GM12875 (cell line): Measurements from ENCODE around the gene HOXC13.

ENCODE experiments used
- H3K4me3 ChIP-seq: one replicate; pipeline ENCODE4 v1.5.1; 2011; ENCODE audit warnings: low read depth, low read length, control low read depth
- TF ChIP-seq, protein P1 (sequence below): IDR thresholded peaks from 2 replicates; pipeline ENCODE4 v1.5.1; 2011; ENCODE audit warnings: low read depth, mild to moderate bottlenecking, control low read depth, inconsistent platforms, low read length, moderate library complexity, borderline replicate concordance; ENCODE audit not compliant: insufficient read depth

Gene HOXC13, protein sequence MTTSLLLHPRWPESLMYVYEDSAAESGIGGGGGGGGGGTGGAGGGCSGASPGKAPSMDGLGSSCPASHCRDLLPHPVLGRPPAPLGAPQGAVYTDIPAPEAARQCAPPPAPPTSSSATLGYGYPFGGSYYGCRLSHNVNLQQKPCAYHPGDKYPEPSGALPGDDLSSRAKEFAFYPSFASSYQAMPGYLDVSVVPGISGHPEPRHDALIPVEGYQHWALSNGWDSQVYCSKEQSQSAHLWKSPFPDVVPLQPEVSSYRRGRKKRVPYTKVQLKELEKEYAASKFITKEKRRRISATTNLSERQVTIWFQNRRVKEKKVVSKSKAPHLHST

GRCh38 chr12:53938326-53939140 lies at the start of gene HOXC13:
TSS of gene HOXC13 (plus strand) at chr12:53938831. CDS start at chr12:53938907, 76 bp downstream.
- H3K4me3 ChIP-seq = no peak within 1 kb of the TSS
- TF ChIP-seq, protein P1, sequence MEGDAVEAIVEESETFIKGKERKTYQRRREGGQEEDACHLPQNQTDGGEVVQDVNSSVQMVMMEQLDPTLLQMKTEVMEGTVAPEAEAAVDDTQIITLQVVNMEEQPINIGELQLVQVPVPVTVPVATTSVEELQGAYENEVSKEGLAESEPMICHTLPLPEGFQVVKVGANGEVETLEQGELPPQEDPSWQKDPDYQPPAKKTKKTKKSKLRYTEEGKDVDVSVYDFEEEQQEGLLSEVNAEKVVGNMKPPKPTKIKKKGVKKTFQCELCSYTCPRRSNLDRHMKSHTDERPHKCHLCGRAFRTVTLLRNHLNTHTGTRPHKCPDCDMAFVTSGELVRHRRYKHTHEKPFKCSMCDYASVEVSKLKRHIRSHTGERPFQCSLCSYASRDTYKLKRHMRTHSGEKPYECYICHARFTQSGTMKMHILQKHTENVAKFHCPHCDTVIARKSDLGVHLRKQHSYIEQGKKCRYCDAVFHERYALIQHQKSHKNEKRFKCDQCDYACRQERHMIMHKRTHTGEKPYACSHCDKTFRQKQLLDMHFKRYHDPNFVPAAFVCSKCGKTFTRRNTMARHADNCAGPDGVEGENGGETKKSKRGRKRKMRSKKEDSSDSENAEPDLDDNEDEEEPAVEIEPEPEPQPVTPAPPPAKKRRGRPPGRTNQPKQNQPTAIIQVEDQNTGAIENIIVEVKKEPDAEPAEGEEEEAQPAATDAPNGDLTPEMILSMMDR = no peak

- TF ChIP-seq, protein P1 = no peak
These were observed 48.5 kb upstream of the HOXC13 start for GRCh38 chr12:53890081-53890480.

GRCh38 chr12:53892762-53893395 lies 45.8 kb upstream of the HOXC13 start:
- TF ChIP-seq, protein P1 = no peak
- no peak overlapping the region for H3K4me3 ChIP-seq

More at GRCh38 chr12:53890081-53890480, 48.5 kb upstream of the HOXC13 start:
- no peak overlapping the region for H3K4me3 ChIP-seq

- TF ChIP-seq, protein P1 = no peak
- no peak overlapping the region for H3K4me3 ChIP-seq
These were observed 39.4 kb upstream of the HOXC13 start for GRCh38 chr12:53899230-53899629.

DNA sequence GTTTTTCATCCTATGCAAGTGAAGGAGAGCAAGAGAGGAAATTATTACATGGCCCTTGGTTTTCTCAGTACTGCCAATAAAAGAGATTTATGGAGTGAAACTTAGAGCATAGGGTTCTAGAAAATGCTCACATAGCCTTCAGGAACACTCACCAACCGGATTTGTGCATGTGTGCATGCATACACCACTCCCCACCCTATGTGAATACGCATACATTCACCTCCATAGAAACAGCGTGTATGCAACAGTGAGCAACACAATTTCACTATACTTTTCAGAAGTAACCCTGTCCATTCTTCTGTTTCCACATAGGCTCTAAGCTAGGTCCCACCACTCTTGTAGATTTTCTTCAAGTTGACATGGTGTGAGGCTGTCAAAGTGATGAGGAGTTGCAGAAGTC lies 31.5 kb upstream of the HOXC13 start:
- no peak overlapping the region for H3K4me3 ChIP-seq
- TF ChIP-seq, protein P1 = no peak

GRCh38 chr12:53916788-53917655 lies 21.6 kb upstream of the HOXC13 start:
- H3K4me3 ChIP-seq = no peak overlapping the region
- TF ChIP-seq, protein P1 = no peak
